ENCODE results near the gene HPCAL1. TPM values are rescaled to one million over a fixed set of nuclear protein-coding genes. Genes with fewer than 3 reads are reported as not detected.

Gene HPCAL1
- total RNA-seq, 3 donors from 2014 or later (not counting 1 experiment from before 2014, with no cell fraction given): 31.1 to 45.2 (median 39.8) TPM

DNA sequence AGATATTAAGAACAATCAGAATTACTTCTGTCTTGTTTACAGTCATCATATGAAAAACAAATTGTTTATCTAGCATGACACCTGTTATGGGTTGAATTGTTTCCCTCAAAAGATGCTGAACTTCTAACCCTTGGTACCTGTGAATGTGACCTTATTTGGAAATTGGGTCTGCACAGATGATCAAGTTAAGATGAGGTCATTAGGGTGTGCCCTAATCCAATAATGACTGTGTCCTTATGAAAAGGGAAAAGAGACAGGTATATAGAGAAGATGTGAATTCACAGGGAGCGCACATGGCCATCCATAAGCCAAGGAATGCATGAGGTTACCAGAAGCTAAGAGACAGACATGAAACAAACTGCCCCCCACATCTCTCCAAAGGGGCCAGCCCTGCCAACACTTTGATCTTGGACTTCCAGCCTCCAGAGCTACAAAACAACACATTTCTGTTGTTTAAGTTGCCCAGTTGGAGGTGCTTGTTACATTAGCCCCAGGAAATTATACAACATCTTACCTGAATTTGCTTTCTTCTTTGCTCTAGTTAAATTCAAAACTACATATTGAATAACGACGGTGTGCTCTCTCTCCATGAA, 2.3 kb upstream of the HPCAL1 start:
- no peak overlapping the region for H3K4me3 ChIP-seq (ENCODE audit: low read length)
- Mint-ChIP-seq H3K36me3 (no peaks in the 10 kb centered on the region), H3K4me1 (peaks cover 42 to 54% of the 10 kb centered on the region in 2 donors), H3K4me3 (peak overlapping the region; percentile 76), H3K27me3 (ENCODE audit: low read depth in 2 of 2) (no peaks in the 10 kb centered on the region), H3K27ac (peak overlapping the region; percentile 25 to 27), H3K9me3 (no peaks in the 10 kb centered on the region)
- no peaks in the 10 kb centered on the region for H3K27me3 ChIP-seq (ENCODE audit: control insufficient read depth, insufficient read depth, low read length)
- no peaks in the 10 kb centered on the region for H3K36me3 ChIP-seq (ENCODE audit: control insufficient read depth, insufficient read depth, low read length)
- intact Hi-C loops (cut with micrococcal nuclease): loop anchor here (5.0 kb wide), 1 partner anchor 82 kb away; no protein-coding TSS in a partner anchor
- WGBS (ENCODE audit: insufficient coverage): 79% methylated on average over 3 of the region's 3 CpGs
- ATAC-seq: no peak
- no peak for DNase-seq
- no peaks in the 10 kb centered on the region for H3K9me3 ChIP-seq (ENCODE audit: control insufficient read depth, insufficient read depth, low read length)
- H3K27ac ChIP-seq (ENCODE audit: low read length): no peak overlapping the region
- TF ChIP-seq, protein P1, sequence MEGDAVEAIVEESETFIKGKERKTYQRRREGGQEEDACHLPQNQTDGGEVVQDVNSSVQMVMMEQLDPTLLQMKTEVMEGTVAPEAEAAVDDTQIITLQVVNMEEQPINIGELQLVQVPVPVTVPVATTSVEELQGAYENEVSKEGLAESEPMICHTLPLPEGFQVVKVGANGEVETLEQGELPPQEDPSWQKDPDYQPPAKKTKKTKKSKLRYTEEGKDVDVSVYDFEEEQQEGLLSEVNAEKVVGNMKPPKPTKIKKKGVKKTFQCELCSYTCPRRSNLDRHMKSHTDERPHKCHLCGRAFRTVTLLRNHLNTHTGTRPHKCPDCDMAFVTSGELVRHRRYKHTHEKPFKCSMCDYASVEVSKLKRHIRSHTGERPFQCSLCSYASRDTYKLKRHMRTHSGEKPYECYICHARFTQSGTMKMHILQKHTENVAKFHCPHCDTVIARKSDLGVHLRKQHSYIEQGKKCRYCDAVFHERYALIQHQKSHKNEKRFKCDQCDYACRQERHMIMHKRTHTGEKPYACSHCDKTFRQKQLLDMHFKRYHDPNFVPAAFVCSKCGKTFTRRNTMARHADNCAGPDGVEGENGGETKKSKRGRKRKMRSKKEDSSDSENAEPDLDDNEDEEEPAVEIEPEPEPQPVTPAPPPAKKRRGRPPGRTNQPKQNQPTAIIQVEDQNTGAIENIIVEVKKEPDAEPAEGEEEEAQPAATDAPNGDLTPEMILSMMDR (IDR thresholded peaks at IDR 0.05): no peak
- peaks cover 45% of the 10 kb centered on the region for H3K4me1 ChIP-seq (ENCODE audit: control insufficient read depth, insufficient read depth, low read length)

DNA sequence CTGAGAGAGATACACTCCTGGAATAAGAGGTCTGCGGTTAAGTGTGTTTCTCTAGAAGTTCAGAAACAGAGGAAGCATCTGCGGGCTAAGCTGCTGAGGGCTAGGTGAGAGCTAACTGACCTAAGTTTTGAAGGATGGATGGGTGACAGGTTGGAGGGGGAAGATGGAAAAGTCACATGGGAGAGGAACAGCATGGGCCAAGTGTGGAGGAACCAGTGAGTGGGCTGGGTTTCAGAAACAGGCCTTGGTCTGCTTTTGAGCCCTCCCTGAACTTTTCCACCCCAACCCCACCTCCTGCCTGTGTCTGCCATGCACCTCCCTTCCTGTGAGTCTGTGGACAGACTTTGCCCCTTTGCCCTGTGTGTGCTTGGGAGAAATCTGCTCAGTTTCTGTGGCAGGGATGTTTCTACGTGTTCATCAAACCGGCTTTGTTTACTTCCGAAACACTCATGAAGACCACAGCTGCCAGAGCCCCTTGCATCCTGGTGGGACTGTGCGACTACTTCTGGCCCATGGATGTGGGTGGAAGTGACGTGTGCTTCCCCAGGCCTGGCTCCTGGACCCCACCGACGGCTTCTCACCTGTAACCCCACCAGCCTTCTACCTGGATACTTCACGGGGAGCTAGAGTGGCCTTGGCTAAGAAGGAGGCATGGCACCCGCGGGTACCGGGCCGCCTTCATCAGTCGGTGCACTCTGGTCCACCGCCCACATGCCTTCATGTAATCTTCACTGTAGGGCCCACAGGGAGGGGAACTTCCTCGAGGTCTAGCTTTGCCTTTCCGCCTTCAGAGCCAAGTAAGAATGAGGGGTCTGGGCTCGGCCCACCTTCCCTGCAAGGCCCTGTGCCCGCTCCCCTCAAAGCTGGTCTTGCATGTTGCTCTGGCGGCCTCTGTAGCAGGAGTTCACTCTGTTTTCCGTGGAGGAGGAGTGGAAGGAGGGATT, 1.4 kb upstream of the HPCAL1 start:
- no peak for ATAC-seq
- no peaks in the 10 kb centered on the region for H3K27me3 Mint-ChIP-seq (ENCODE audit: low read depth in 2 of 2)
- Histone ChIP-seq H3K9me3 (ENCODE audit: control insufficient read depth, insufficient read depth, low read length) (no peaks in the 10 kb centered on the region), H3K27me3 (ENCODE audit: control insufficient read depth, insufficient read depth, low read length) (no peaks in the 10 kb centered on the region), H3K36me3 (ENCODE audit: control insufficient read depth, insufficient read depth, low read length) (no peaks in the 10 kb centered on the region), H3K4me1 (ENCODE audit: control insufficient read depth, insufficient read depth, low read length) (peaks cover 52% of the 10 kb centered on the region), H3K4me3 (ENCODE audit: low read length) (no peak overlapping the region), H3K27ac (ENCODE audit: low read length) (no peak overlapping the region)
- TF ChIP-seq, protein P1 (IDR thresholded peaks at IDR 0.05): no peak
- H3K4me1 Mint-ChIP-seq: peaks cover 51 to 62% of the 10 kb centered on the region in 2 donors
- no peaks in the 10 kb centered on the region for H3K36me3 Mint-ChIP-seq
- intact Hi-C loops (cut with micrococcal nuclease): loop anchor here (5.0 kb wide), 1 partner anchor 81 kb away; no protein-coding TSS in a partner anchor
- H3K4me3 Mint-ChIP-seq: peak overlapping the region; percentile 76
- peak in 1 of 2 donors; percentile 51 for DNase-seq
- no peaks in the 10 kb centered on the region for H3K9me3 Mint-ChIP-seq
- peak overlapping the region; percentile 27 to 82 for H3K27ac Mint-ChIP-seq
- WGBS (ENCODE audit: insufficient coverage): 80% methylated on average over 22 of the region's 22 CpGs

DNA sequence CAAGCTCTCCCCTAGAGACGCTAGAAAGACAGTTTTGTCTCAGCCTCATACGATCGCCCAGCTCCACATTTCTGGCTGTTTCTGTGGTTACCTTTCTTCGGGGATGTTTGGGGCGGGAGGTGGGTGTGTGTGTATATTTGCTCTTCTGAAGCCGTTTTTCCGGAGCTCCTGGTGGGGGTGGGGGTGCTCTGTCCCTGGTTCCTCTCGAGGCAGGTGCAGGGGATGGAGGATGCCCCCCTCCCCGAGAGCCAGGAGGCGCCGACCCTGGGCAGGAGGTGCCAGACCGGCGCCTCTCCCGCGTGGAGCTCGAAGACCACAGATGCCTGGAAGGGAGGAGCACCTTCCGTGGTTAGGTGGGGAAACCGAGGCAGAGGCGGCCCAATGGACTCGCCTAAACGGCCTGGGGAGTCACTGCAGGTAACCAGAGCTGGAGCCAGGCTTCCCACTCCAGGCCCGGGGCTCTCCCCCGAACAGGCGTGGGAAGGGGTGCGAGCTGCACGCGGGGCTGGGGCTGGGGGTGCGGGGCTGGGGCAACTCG, 694 bp upstream of the HPCAL1 start:
- Histone ChIP-seq H3K36me3 (ENCODE audit: control insufficient read depth, insufficient read depth, low read length) (no peaks in the 10 kb centered on the region), H3K27me3 (ENCODE audit: control insufficient read depth, insufficient read depth, low read length) (no peaks in the 10 kb centered on the region), H3K4me3 (ENCODE audit: low read length) (peak overlapping the region; percentile 45), H3K27ac (ENCODE audit: low read length) (peak overlapping the region; percentile 69), H3K4me1 (ENCODE audit: control insufficient read depth, insufficient read depth, low read length) (peaks cover 55% of the 10 kb centered on the region), H3K9me3 (ENCODE audit: control insufficient read depth, insufficient read depth, low read length) (no peaks in the 10 kb centered on the region)
- H3K27me3 Mint-ChIP-seq (ENCODE audit: low read depth in 2 of 2): no peaks in the 10 kb centered on the region
- H3K27ac Mint-ChIP-seq: peak overlapping the region in 1 of 2 donors; percentile 82
- H3K36me3 Mint-ChIP-seq: no peaks in the 10 kb centered on the region
- no peaks in the 10 kb centered on the region for H3K9me3 Mint-ChIP-seq
- H3K4me3 Mint-ChIP-seq: peak overlapping the region; percentile 71
- ATAC-seq (no peak), DNase-seq (peak in 1 of 2 donors; percentile 57)
- intact Hi-C loops (cut with micrococcal nuclease): loop anchor here (2.0 to 5.0 kb wide), 3 partner anchors 80 to 181 kb away; no protein-coding TSS in a partner anchor
- H3K4me1 Mint-ChIP-seq: peaks cover 58 to 68% of the 10 kb centered on the region in 2 donors
- 8% methylated on average over 29 of the region's 29 CpGs for WGBS (ENCODE audit: insufficient coverage)
- TF ChIP-seq, protein P1 (IDR thresholded peaks at IDR 0.05): no peak
